GM12878 (cell line): Measurements from ENCODE around the gene MYO9B. TPM values are rescaled to one million over a fixed set of nuclear protein-coding genes. Genes with fewer than 3 reads are reported as not detected.
A peak's percentile ranks its signal among the peaks of the same experiment; 100 is the strongest.

ENCODE experiments used
- BHLHE40 ChIP-seq, 2 experiments: fragments of 450-650 bp in 1 of 2; IDR thresholded peaks; 2 replicates each; pipeline ENCODE4 v1.6.1; 2011 to 2017; ENCODE audit warnings: low read depth in 2 of 2, borderline replicate concordance in 1 of 2, improper control_type of control experiment in 1 of 2, low read length in 1 of 2, mild to moderate bottlenecking in 1 of 2
- CBX5 ChIP-seq: sonication (generic); IDR thresholded peaks from 2 replicates; pipeline ENCODE4 v1.6.1; 2016; ENCODE audit warnings: low read depth, moderate library complexity, mild to moderate bottlenecking, inconsistent platforms
- CHD2 ChIP-seq: IDR thresholded peaks from 2 replicates; pipeline ENCODE4 v1.6.1; 2011; ENCODE audit warnings: low read depth, low read length, improper control_type of control experiment, borderline replicate concordance
- CHD4 ChIP-seq: fragments of 200-600 bp; sonication (generic); IDR thresholded peaks from 2 replicates; pipeline ENCODE4 v1.6.1; 2016; ENCODE audit warnings: mild to moderate bottlenecking
- CREB1 ChIP-seq: IDR thresholded peaks from 2 replicates; pipeline ENCODE4 v1.6.1; 2012; ENCODE audit warnings: low read depth, mild to moderate bottlenecking, inconsistent platforms
- EGR1 ChIP-seq, 2 experiments: IDR thresholded peaks; 1 replicate in 1 of 2; 2 replicates in 1 of 2; pipeline ENCODE4 v1.6.1; 2011 to 2012; ENCODE audit warnings: low read depth in 2 of 2, low read length in 2 of 2, borderline replicate concordance in 1 of 2, mild to moderate bottlenecking in 1 of 2, moderate library complexity in 1 of 2
- ETV6 ChIP-seq, 2 experiments: fragments of 450-650 bp in 1 of 2; IDR thresholded peaks in 1 of 2; conservative IDR thresholded peaks in 1 of 2; 2 replicates each; pipeline ENCODE4 v1.6.1; 2014; ENCODE audit warnings: antibody characterized with exemption in 1 of 2, borderline replicate concordance in 1 of 2, low read depth in 1 of 2, mild to moderate bottlenecking in 1 of 2, moderate library complexity in 1 of 2
- GATAD2B ChIP-seq: fragments of 450-650 bp; conservative IDR thresholded peaks from 2 replicates; pipeline ENCODE4 v1.6.1; 2017; ENCODE audit warnings: low read depth, mild to moderate bottlenecking, moderate library complexity
- POLR2A ChIP-seq: IDR thresholded peaks from 2 replicates; pipeline ENCODE4 v1.6.1; 2011; ENCODE audit warnings: low read depth, mild to moderate bottlenecking, low read length
- POLR2AphosphoS2 ChIP-seq: IDR thresholded peaks from 2 replicates; pipeline ENCODE4 v1.6.1; 2011; ENCODE audit warnings: low read depth, mild to moderate bottlenecking, low read length, improper control_type of control experiment, moderate library complexity
- SMC3 ChIP-seq: IDR thresholded peaks from 2 replicates; pipeline ENCODE4 v1.6.1; 2011; ENCODE audit warnings: low read length, improper control_type of control experiment, borderline replicate concordance
- SPI1 ChIP-seq: IDR thresholded peaks from 2 replicates; pipeline ENCODE4 v1.6.1; 2011; ENCODE audit warnings: low read depth, mild to moderate bottlenecking, low read length, moderate library complexity, borderline replicate concordance; ENCODE audit not compliant: insufficient read depth
- ZNF207 ChIP-seq: fragments of 450-650 bp; IDR thresholded peaks from 2 replicates; pipeline ENCODE4 v1.6.1; 2014; ENCODE audit warnings: antibody characterized with exemption, mild to moderate bottlenecking, borderline replicate concordance
- ZNF274 ChIP-seq: IDR thresholded peaks from one replicate; pipeline ENCODE4 v1.8.0; 2011; ENCODE audit not compliant: insufficient read length, insufficient read depth
- polyA plus RNA-seq, 11 experiments: library from polyadenylated mRNA; depleted of rRNA in 4 of 11; unstranded in 6 of 11; stranded (reverse) in 5 of 11; fragments of >200 nt; fragmentation: Nextera tagmentation in 4 of 11; fragmentation: Illumina TruSeq in 1 of 11; extraction: Ambion mirVana in 4 of 11; extraction: Trizol in 1 of 11; gene quantifications; 1 replicate in 1 of 11; 2 replicates in 10 of 11; pipeline versions ENCODE4 v1.2.1 to v1.2.3, GENCODE V29; 2011 to 2016; ENCODE audit warnings: inconsistent platforms in 2 of 11, missing spikeins in 2 of 11, low read depth in 1 of 11
- total RNA-seq, 4 experiments: library from RNA; depleted of rRNA in 3 of 4; stranded (reverse); fragments of >200 nt in 3 of 4; fragmentation: Illumina TruSeq in 1 of 4; extraction: Trizol in 1 of 4; gene quantifications; 2 replicates each; pipeline versions ENCODE4 v1.2.1 to v1.2.3, GENCODE V29; 2013 to 2021
- TF ChIP-seq, protein P1 (sequence below): fragments of 450-650 bp; IDR thresholded peaks from 2 replicates; pipeline ENCODE4 v1.6.1; 2018; ENCODE audit warnings: borderline replicate concordance, mild to moderate bottlenecking; ENCODE audit not compliant: partially characterized antibody
- TF ChIP-seq, protein P2 (sequence below): fragments of 450-650 bp; IDR thresholded peaks from 2 replicates; pipeline ENCODE4 v1.6.1; 2016; ENCODE audit warnings: mild to moderate bottlenecking
- TF ChIP-seq, protein P3 (sequence below): fragments of 450-650 bp; formaldehyde crosslinking; IDR thresholded peaks from 2 replicates; pipeline ENCODE4 v1.5.0; 2022; ENCODE audit warnings: mild to moderate bottlenecking, missing genetic modification characterization

Gene MYO9B
- total and polyA plus RNA-seq, 10 of the 15 experiments (the other 5 are each of a cell fraction or from before 2014, with no cell fraction given): 5.4 to 165 (median 45.8) TPM

DNA sequence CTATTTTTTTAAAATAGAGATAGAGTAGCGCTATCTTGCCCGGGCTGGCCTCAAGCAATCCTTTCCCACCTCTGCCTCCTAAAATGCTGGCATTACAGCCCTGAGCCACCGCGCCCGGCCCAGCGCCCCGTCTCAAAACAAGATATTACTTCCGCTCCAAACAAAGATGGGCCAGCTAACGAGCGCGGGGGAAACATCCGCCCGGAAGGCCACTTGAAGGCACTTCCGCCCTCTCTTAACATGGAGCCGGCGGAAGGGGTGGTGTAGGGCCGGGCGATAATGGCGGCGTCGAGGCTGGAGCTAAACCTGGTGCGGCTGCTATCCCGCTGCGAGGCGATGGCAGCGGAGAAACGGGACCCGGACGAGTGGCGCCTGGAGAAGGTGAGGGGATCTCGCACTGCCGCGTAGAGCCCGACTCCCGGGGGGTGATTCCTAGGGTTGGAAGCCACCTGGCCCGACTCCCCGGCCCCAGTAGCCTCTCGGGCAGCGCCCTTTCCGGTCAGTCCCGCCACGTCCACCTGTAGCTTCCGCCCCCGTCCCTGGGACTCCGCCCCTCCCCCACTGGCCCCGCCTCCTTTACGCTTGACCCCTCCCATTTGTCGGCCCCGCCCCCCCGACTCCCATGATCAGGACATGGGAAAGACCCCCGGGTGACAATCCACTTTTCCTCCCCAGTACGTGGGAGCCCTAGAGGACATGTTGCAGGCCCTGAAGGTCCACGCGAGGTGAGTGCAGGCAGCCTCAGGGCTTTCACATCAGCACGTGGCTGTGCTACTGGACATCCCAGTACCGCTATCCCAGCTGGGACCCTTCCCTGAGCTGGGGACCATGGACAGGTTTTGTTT lies 139.8 kb downstream of the MYO9B start, which contains the start of gene USE1 (continued):
- TF ChIP-seq, protein P1, sequence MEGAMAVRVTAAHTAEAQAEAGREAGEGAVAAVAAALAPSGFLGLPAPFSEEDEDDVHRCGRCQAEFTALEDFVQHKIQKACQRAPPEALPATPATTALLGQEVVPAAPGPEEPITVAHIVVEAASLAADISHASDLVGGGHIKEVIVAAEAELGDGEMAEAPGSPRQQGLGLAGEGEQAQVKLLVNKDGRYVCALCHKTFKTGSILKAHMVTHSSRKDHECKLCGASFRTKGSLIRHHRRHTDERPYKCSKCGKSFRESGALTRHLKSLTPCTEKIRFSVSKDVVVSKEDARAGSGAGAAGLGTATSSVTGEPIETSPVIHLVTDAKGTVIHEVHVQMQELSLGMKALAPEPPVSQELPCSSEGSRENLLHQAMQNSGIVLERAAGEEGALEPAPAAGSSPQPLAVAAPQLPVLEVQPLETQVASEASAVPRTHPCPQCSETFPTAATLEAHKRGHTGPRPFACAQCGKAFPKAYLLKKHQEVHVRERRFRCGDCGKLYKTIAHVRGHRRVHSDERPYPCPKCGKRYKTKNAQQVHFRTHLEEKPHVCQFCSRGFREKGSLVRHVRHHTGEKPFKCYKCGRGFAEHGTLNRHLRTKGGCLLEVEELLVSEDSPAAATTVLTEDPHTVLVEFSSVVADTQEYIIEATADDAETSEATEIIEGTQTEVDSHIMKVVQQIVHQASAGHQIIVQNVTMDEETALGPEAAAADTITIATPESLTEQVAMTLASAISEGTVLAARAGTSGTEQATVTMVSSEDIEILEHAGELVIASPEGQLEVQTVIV: peak; percentile 87
- TF ChIP-seq ZNF207 (peak; percentile 87), ZNF274 (no peak), CBX5 (no peak), ETV6 (conservative IDR thresholded peaks at IDR 0.05 in 1 of 2, IDR thresholded peaks at IDR 0.05 in 1 of 2; ENCODE audit: borderline replicate concordance in 1 of 2, low read depth in 1 of 2) (peak in 1 of 2 experiments; percentile 82; a peak in 2 of 4 replicates), SPI1 (peak; percentile 62), CHD4 (no peak), POLR2AphosphoS2 (peak; percentile 97; the same call in 1 of the 2 replicates), SMC3 (no peak), POLR2A (peak; percentile 97), CHD2 (0 out of 2 replicates have a peak, but pooled peaks have one; percentile 5), GATAD2B (peak; percentile 88), EGR1 (IDR thresholded peaks at IDR 0.05; ENCODE audit: borderline replicate concordance in 1 of 2, low read depth in 2 of 2, low read length in 2 of 2) (peak; percentile 12 to 82), BHLHE40 (IDR thresholded peaks at IDR 0.05; ENCODE audit: borderline replicate concordance in 1 of 2, low read depth in 2 of 2, low read length in 1 of 2) (peak; percentile 32; a peak in 1 of 4 replicates), CREB1 (peak; percentile 77; the same call in 1 of the 2 replicates)
- TF ChIP-seq, protein P2, sequence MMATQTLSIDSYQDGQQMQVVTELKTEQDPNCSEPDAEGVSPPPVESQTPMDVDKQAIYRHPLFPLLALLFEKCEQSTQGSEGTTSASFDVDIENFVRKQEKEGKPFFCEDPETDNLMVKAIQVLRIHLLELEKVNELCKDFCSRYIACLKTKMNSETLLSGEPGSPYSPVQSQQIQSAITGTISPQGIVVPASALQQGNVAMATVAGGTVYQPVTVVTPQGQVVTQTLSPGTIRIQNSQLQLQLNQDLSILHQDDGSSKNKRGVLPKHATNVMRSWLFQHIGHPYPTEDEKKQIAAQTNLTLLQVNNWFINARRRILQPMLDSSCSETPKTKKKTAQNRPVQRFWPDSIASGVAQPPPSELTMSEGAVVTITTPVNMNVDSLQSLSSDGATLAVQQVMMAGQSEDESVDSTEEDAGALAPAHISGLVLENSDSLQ: peak; percentile 33; the same call in 1 of the 2 replicates
- TF ChIP-seq, protein P3, sequence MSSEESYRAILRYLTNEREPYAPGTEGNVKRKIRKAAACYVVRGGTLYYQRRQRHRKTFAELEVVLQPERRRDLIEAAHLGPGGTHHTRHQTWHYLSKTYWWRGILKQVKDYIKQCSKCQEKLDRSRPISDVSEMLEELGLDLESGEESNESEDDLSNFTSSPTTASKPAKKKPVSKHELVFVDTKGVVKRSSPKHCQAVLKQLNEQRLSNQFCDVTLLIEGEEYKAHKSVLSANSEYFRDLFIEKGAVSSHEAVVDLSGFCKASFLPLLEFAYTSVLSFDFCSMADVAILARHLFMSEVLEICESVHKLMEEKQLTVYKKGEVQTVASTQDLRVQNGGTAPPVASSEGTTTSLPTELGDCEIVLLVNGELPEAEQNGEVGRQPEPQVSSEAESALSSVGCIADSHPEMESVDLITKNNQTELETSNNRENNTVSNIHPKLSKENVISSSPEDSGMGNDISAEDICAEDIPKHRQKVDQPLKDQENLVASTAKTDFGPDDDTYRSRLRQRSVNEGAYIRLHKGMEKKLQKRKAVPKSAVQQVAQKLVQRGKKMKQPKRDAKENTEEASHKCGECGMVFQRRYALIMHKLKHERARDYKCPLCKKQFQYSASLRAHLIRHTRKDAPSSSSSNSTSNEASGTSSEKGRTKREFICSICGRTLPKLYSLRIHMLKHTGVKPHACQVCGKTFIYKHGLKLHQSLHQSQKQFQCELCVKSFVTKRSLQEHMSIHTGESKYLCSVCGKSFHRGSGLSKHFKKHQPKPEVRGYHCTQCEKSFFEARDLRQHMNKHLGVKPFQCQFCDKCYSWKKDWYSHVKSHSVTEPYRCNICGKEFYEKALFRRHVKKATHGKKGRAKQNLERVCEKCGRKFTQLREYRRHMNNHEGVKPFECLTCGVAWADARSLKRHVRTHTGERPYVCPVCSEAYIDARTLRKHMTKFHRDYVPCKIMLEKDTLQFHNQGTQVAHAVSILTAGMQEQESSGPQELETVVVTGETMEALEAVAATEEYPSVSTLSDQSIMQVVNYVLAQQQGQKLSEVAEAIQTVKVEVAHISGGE (CRISPR knock-in tag): peak; percentile 73
